IMR-90 (cell line): ENCODE data around the gene MRFAP1L1. TPM values are rescaled to one million over a fixed set of nuclear protein-coding genes. Genes with fewer than 3 reads are reported as not detected.

Source experiments
- ATAC-seq: fragments of 200-7000 bp; cut with Tn5 transposase; 2 replicates; pipeline ENCODE4 v1.9.1; 2020; ENCODE audit warnings: low read depth, mild to moderate bottlenecking, moderate library complexity
- BruUV-seq: library from RNA; stranded (reverse); fragments of 400-500 nt; replicated peaks from 2 replicates; lab custom pipeline; 2021; lab: Mats Ljungman, UMichigan
- CTCF ChIA-PET: fragments of 300-600 bp; formaldehyde crosslinking; extraction: SDS; loops from one replicate; lab custom pipeline; 2021; ENCODE audit warnings: antibody characterized with exemption; lab: Yijun Ruan, JAX
- POLR2A ChIA-PET: fragments of 300-600 bp; sonication (Branson Sonifier 250); formaldehyde crosslinking; loops from one replicate; lab custom pipeline; 2022; ENCODE audit warnings: antibody characterized with exemption; ENCODE audit not compliant: unreplicated experiment; lab: Charles Lee
- DNase-seq: peaks from one replicate; pipeline ENCODE4 v3.0.0; 2013
- H2AFZ ChIP-seq: replicated peaks from 2 replicates; pipeline ENCODE3; 2013; ENCODE audit warnings: low read length, mild to moderate bottlenecking; ENCODE audit not compliant: poor library complexity
- H2AK5ac ChIP-seq: 2 replicates; pipeline ENCODE4 v1.6.1; 2013; ENCODE audit warnings: low read depth, low read length, inconsistent platforms
- H2AK9ac ChIP-seq: replicated peaks from 2 replicates; pipeline ENCODE3; 2013; ENCODE audit warnings: mild to moderate bottlenecking, low read depth, low read length, moderate library complexity; ENCODE audit not compliant: poor library complexity
- H2BK120ac ChIP-seq: 2 replicates; pipeline ENCODE4 v1.6.1; 2013; ENCODE audit warnings: low read depth, low read length, inconsistent platforms
- H2BK15ac ChIP-seq: 3 replicates; pipeline ENCODE4 v1.6.1; 2013; ENCODE audit warnings: low read depth, low read length, inconsistent platforms
- H2BK20ac ChIP-seq: 2 replicates; pipeline ENCODE4 v1.6.1; 2013; ENCODE audit warnings: low read depth, mild to moderate bottlenecking, inconsistent platforms, low read length, moderate library complexity
- H2BK5ac ChIP-seq: 2 replicates; pipeline ENCODE4 v1.6.1; 2013; ENCODE audit warnings: mild to moderate bottlenecking, low read depth, low read length, inconsistent platforms; ENCODE audit not compliant: poor library complexity, severe bottlenecking
- H3K14ac ChIP-seq: replicated peaks from 2 replicates; pipeline ENCODE4 v1.6.1; 2013; ENCODE audit warnings: low read depth, low read length, inconsistent platforms
- H3K18ac ChIP-seq: 2 replicates; pipeline ENCODE4 v1.6.1; 2013; ENCODE audit warnings: low read depth, low read length, control low read depth
- H3K23ac ChIP-seq: 2 replicates; pipeline ENCODE4 v1.6.1; 2013; ENCODE audit warnings: low read depth, low read length, inconsistent platforms
- H3K27ac ChIP-seq: 2 replicates; pipeline ENCODE4 v1.5.1; 2013; ENCODE audit warnings: mild to moderate bottlenecking, control low read depth, low read length; ENCODE audit not compliant: insufficient read depth
- H3K27me3 ChIP-seq: 2 replicates; pipeline ENCODE4 v1.6.1; 2013; ENCODE audit warnings: low read length; ENCODE audit not compliant: control insufficient read depth, insufficient read depth
- H3K36me3 ChIP-seq: 2 replicates; pipeline ENCODE4 v1.6.1; 2013; ENCODE audit warnings: low read length, mixed read lengths; ENCODE audit not compliant: control insufficient read depth, insufficient read depth
- H3K4ac ChIP-seq: 2 replicates; pipeline ENCODE4 v1.6.1; 2013; ENCODE audit warnings: low read depth, low read length, inconsistent platforms
- H3K4me1 ChIP-seq: 2 replicates; pipeline ENCODE4 v1.6.1; 2013; ENCODE audit warnings: low read length, mixed read lengths; ENCODE audit not compliant: control insufficient read depth, insufficient read depth
- H3K4me2 ChIP-seq: 2 replicates; pipeline ENCODE4 v1.6.1; 2013; ENCODE audit warnings: low read depth, mild to moderate bottlenecking, control low read depth, low read length, moderate library complexity
- H3K4me3 ChIP-seq: 2 replicates; pipeline ENCODE4 v1.5.1; 2013; ENCODE audit warnings: low read depth, mild to moderate bottlenecking, control low read depth, low read length, moderate library complexity; ENCODE audit not compliant: insufficient read depth
- H3K56ac ChIP-seq: 2 replicates; pipeline ENCODE4 v1.6.1; 2013; ENCODE audit warnings: low read length, inconsistent platforms; ENCODE audit not compliant: insufficient read depth; ENCODE audit errors: extremely low read depth
- H3K79me1 ChIP-seq, 2 experiments: 2 replicates each; pipeline ENCODE4 v1.6.1; 2013; ENCODE audit warnings: low read length in 2 of 2, inconsistent platforms in 1 of 2, low read depth in 1 of 2
- H3K9ac ChIP-seq: 2 replicates; pipeline ENCODE4 v1.6.1; 2013; ENCODE audit warnings: low read depth, low read length, control low read depth
- H3K9me1 ChIP-seq: 2 replicates; pipeline ENCODE4 v1.6.1; 2013; ENCODE audit warnings: low read length, inconsistent platforms; ENCODE audit not compliant: insufficient read depth
- H3K9me3 ChIP-seq: 2 replicates; pipeline ENCODE4 v1.6.1; 2013; ENCODE audit warnings: low read length; ENCODE audit not compliant: control insufficient read depth, insufficient read depth
- H4K20me1 ChIP-seq: 2 replicates; pipeline ENCODE4 v1.6.1; 2013; ENCODE audit warnings: low read length, inconsistent platforms; ENCODE audit not compliant: insufficient read depth
- H4K5ac ChIP-seq: 2 replicates; pipeline ENCODE4 v1.6.1; 2013; ENCODE audit warnings: mild to moderate bottlenecking, low read depth, low read length, control low read depth
- H4K8ac ChIP-seq, 2 experiments: 2 replicates each; pipeline ENCODE4 v1.6.1; 2013; ENCODE audit warnings: low read depth in 2 of 2, low read length in 2 of 2, control low read depth in 1 of 2, inconsistent platforms in 1 of 2
- H4K91ac ChIP-seq: 2 replicates; pipeline ENCODE4 v1.6.1; 2013; ENCODE audit warnings: low read depth, low read length, inconsistent platforms; ENCODE audit not compliant: insufficient read depth
- BHLHE40 ChIP-seq: fragments of 150-350 bp; IDR thresholded peaks from 2 replicates; pipeline ENCODE4 v1.6.1; 2016; ENCODE audit warnings: mild to moderate bottlenecking, low read depth, low read length
- CEBPB ChIP-seq: IDR thresholded peaks from 2 replicates; pipeline ENCODE4 v1.6.1; 2012; ENCODE audit warnings: low read depth, low read length, improper control_type of control experiment
- CHD1 ChIP-seq: IDR thresholded peaks from 2 replicates; pipeline ENCODE4 v1.6.1; 2012; ENCODE audit warnings: low read depth, low read length, improper control_type of control experiment
- CTCF ChIP-seq: conservative IDR thresholded peaks from 2 replicates; pipeline ENCODE4 v1.5.1; 2012; ENCODE audit warnings: mild to moderate bottlenecking, low read depth, low read length, improper control_type of control experiment
- ELK1 ChIP-seq: fragments of 150-350 bp; IDR thresholded peaks from 2 replicates; pipeline ENCODE4 v1.6.1; 2016; ENCODE audit warnings: low read depth, mild to moderate bottlenecking, low read length, moderate library complexity, borderline replicate concordance
- MAFK ChIP-seq: IDR thresholded peaks from 2 replicates; pipeline ENCODE4 v1.6.1; 2012; ENCODE audit warnings: low read depth, low read length, improper control_type of control experiment
- MAZ ChIP-seq: IDR thresholded peaks from 2 replicates; pipeline ENCODE4 v1.6.1; 2012; ENCODE audit warnings: low read depth, mild to moderate bottlenecking, low read length, improper control_type of control experiment, moderate library complexity, borderline replicate concordance
- MXI1 ChIP-seq: IDR thresholded peaks from 2 replicates; pipeline ENCODE4 v1.6.1; 2012; ENCODE audit warnings: low read depth, mild to moderate bottlenecking, low read length, moderate library complexity, borderline replicate concordance
- NFE2L2 ChIP-seq: fragments of 150-350 bp; IDR thresholded peaks from 2 replicates; pipeline ENCODE4 v1.6.1; 2016; ENCODE audit warnings: low read depth, mild to moderate bottlenecking, low read length
- POLR2A ChIP-seq: IDR thresholded peaks from 2 replicates; pipeline ENCODE4 v1.6.1; 2012; ENCODE audit warnings: mild to moderate bottlenecking, low read depth, low read length
- RAD21 ChIP-seq: IDR thresholded peaks from 2 replicates; pipeline ENCODE4 v1.6.1; 2012; ENCODE audit warnings: low read length, improper control_type of control experiment
- RCOR1 ChIP-seq: IDR thresholded peaks from 2 replicates; pipeline ENCODE4 v1.6.1; 2012; ENCODE audit warnings: mild to moderate bottlenecking, low read length, improper control_type of control experiment; ENCODE audit not compliant: insufficient replicate concordance
- RFX5 ChIP-seq: IDR thresholded peaks from 2 replicates; pipeline ENCODE4 v1.8.0; 2012; ENCODE audit warnings: low read depth, mild to moderate bottlenecking, low read length, moderate library complexity
- SMC3 ChIP-seq: fragments of 150-350 bp; IDR thresholded peaks from 2 replicates; pipeline ENCODE4 v1.6.1; 2016; ENCODE audit warnings: low read depth, mild to moderate bottlenecking, antibody characterized with exemption, low read length, moderate library complexity
- USF2 ChIP-seq: fragments of 150-350 bp; IDR thresholded peaks from 2 replicates; pipeline ENCODE4 v1.6.1; 2017; ENCODE audit warnings: mild to moderate bottlenecking, antibody characterized with exemption, low read length, low read depth
- WGBS, 2 experiments: methylation state at CpG; one replicate each; pipeline versions ENCODE4 v1.1.5 to v1.1.7; 2013; ENCODE audit warnings: missing lambda C conversion rate in 2 of 2; ENCODE audit not compliant: insufficient read length in 1 of 2; ENCODE audit errors: extremely low coverage in 2 of 2; 5-methylcytosine and 5-hydroxymethylcytosine counted together
- dilution Hi-C: fragments of 300-500 bp; cut with HindIII; formaldehyde crosslinking; loops from one replicate; pipeline ENCODE4 v1.14.3; 2018; ENCODE audit warnings: low sequenced_read_pairs; ENCODE audit not compliant: unreplicated experiment
- in situ Hi-C: fragments of 300-500 bp; cut with MboI; formaldehyde crosslinking; loops from 3 replicates; pipeline ENCODE4 v1.14.3; 2019; ENCODE audit warnings: low sequenced_read_pairs, inconsistent platforms, mixed read lengths
- intact Hi-C: fragments of 100-400 bp; cut with micrococcal nuclease; formaldehyde crosslinking; loops from 2 replicates; pipeline ENCODE4 v1.10.0; 2022
- polyA plus RNA-seq, 3 experiments: library from polyadenylated mRNA; depleted of rRNA; stranded (reverse); fragments of >200 nt; gene quantifications; 2 replicates each; pipeline ENCODE4 v1.2.3, GENCODE V29; 2012; ENCODE audit warnings: low replicate concordance in 1 of 3
- total RNA-seq: library from RNA; depleted of rRNA; stranded (reverse); fragments of >200 nt; gene quantifications from 2 replicates; pipeline ENCODE4 v1.2.3, GENCODE V29; 2012

MRFAP1L1 gene
- total and polyA plus RNA-seq, 2 of the 4 experiments (the other 2 are of a cell fraction): 31.7 to 47.0 TPM

GRCh38 chr4:6720202-6720699 is 10.6 kb upstream of the MRFAP1L1 start:
- H3K79me1 ChIP-seq: peaks cover 0 to 19% of the 10 kb centered on the region in 2 experiments; a peak in 2 of 4 replicates
- no peak overlapping the region for H2BK5ac ChIP-seq
- H2BK120ac ChIP-seq: no peak overlapping the region
- no peak overlapping the region for H3K18ac ChIP-seq
- CTCF ChIA-PET: interaction anchor here (0.5 to 1.8 kb wide), 8 partner anchors 12 to 409 kb away, joined by 3 to 15 read pairs (median 4); no protein-coding TSS in a partner anchor
- DNase-seq (peak; percentile 65), ATAC-seq (peak; percentile 66)
- H3K36me3 ChIP-seq: no peaks in the 10 kb centered on the region
- 0 out of 2 replicates have a peak overlapping the region, but pooled peaks have one; percentile 21 for H3K9ac ChIP-seq
- no TSS peak for BruUV-seq
- no peak overlapping the region for H3K4ac ChIP-seq
- no peak overlapping the region for H4K91ac ChIP-seq
- H3K27ac ChIP-seq: no peak overlapping the region
- peak overlapping the region; percentile 89 for H2AFZ ChIP-seq
- dilution Hi-C loops: no loop called here
- H4K5ac ChIP-seq: no peak overlapping the region
- peak overlapping the region in 1 of 2 experiments; percentile 42; a peak in 2 of 4 replicates for H4K8ac ChIP-seq
- H3K4me2 ChIP-seq: peak overlapping the region; percentile 84
- no peak overlapping the region for H3K23ac ChIP-seq
- peaks cover 6% of the 10 kb centered on the region; the same call in 1 of the 2 replicates for H4K20me1 ChIP-seq
- H3K4me3 ChIP-seq: no peak overlapping the region
- no peak overlapping the region for H2BK20ac ChIP-seq
- peaks cover 4% of the 10 kb centered on the region; the same call in 1 of the 2 replicates for H3K4me1 ChIP-seq
- POLR2A ChIA-PET: no interaction called here
- no peak overlapping the region for H2BK15ac ChIP-seq
- no peak overlapping the region for H3K56ac ChIP-seq
- 0% methylated on average over 2 of the region's 14 CpGs; no CpG with 5 or more reads in 1 of the 2 experiments for WGBS, 2 experiments
- peaks cover 4% of the 10 kb centered on the region; the same call in 1 of the 2 replicates for H3K9me1 ChIP-seq
- H3K14ac ChIP-seq: no peak overlapping the region
- no peaks in the 10 kb centered on the region for H3K9me3 ChIP-seq
- intact Hi-C loops: loop anchor here (1.0 to 5.0 kb wide), 3 partner anchors 154 to 350 kb away; no protein-coding TSS in a partner anchor
- peak overlapping the region; percentile 58; the same call in 1 of the 2 replicates for H2AK5ac ChIP-seq
- peak overlapping the region; percentile 31 for H2AK9ac ChIP-seq
- in situ Hi-C loops: loop anchor here (5.0 kb wide), 2 partner anchors 157 to 352 kb away; no protein-coding TSS in a partner anchor
- no peaks in the 10 kb centered on the region for H3K27me3 ChIP-seq
- no peak for TF ChIP-seq USF2
- TF ChIP-seq CHD1: no peak
- peak; percentile 97 for TF ChIP-seq CTCF
- no peak for TF ChIP-seq RCOR1
- TF ChIP-seq BHLHE40: no peak
- TF ChIP-seq MAZ: peak; percentile 67; the same call in 1 of the 2 replicates
- no peak for TF ChIP-seq MAFK
- no peak for TF ChIP-seq ELK1
- peak; percentile 98 for TF ChIP-seq SMC3
- no peak for TF ChIP-seq CEBPB
- TF ChIP-seq MXI1: no peak
- no peak for TF ChIP-seq NFE2L2
- no peak for TF ChIP-seq RFX5
- peak; percentile 61; the same call in 1 of the 2 replicates for TF ChIP-seq POLR2A
- peak; percentile 99 for TF ChIP-seq RAD21
